Measurements from ENCODE around the gene NCOA6.
"Not testable (repeated sequence)": the region's sequence is repeated elsewhere in the genome, so short reads cannot be mapped to it uniquely, and the experiment has no call there.

The NCOA6 gene

GRCh38 chr20:34744847-34745246 is 80.6 kb downstream of the NCOA6 start:
- peaks cover 60 to 70% of the 10 kb centered on the region in 2 donors for H3K36me3 ChIP-seq (ENCODE audit: control insufficient read depth in 1 of 2, insufficient read depth in 2 of 2, low read length in 2 of 2)
- no peak overlapping the region for H3K27ac ChIP-seq (ENCODE audit: low read length)

DNA sequence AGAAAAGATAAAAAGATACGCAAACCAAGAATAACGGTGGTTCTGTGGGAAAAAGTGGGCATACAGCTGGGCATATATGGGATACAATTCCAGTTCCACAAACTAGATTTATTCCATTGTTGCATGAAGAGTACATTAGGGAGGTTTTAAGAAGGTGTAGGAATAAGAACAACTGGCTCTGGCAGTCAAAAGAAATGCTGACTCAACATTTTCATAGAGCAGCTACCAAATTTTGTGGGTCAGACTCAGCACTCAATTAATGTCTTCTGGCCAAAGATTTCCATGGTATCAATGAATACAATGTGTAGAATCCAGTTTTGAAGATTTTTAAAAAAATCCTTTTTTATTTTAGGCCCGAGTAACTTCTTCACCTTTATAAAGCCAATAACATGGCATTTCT is 81.1 kb downstream of the NCOA6 start:
- no peak overlapping the region for H3K4me3 ChIP-seq (ENCODE audit: low read depth in 1 of 2, low read length in 2 of 2)
- no peaks in the 10 kb centered on the region for H3K27me3 ChIP-seq (ENCODE audit: low read depth, low read length)
- H3K27ac ChIP-seq (ENCODE audit: low read length), result no peak overlapping the region
- no peaks in the 10 kb centered on the region for H3K9me3 ChIP-seq (ENCODE audit: control insufficient read depth in 1 of 2, low read length in 2 of 2)
- peaks cover 58 to 70% of the 10 kb centered on the region in 2 donors for H3K36me3 ChIP-seq (ENCODE audit: control insufficient read depth in 1 of 2, insufficient read depth in 2 of 2, low read length in 2 of 2)
- no peaks in the 10 kb centered on the region for H3K4me1 ChIP-seq (ENCODE audit: control insufficient read depth in 1 of 2, insufficient read depth in 2 of 2, low read length in 2 of 2)

More at GRCh38 chr20:34744847-34745246, 80.6 kb downstream of the NCOA6 start:
- H3K4me1 ChIP-seq (ENCODE audit: control insufficient read depth in 1 of 2, insufficient read depth in 2 of 2, low read length in 2 of 2), result no peaks in the 10 kb centered on the region
- no peaks in the 10 kb centered on the region for H3K27me3 ChIP-seq (ENCODE audit: low read depth, low read length)
- no peak overlapping the region for H3K4me3 ChIP-seq (ENCODE audit: low read depth in 1 of 2, low read length in 2 of 2)
- H3K9me3 ChIP-seq (ENCODE audit: control insufficient read depth in 1 of 2, low read length in 2 of 2), result no peaks in the 10 kb centered on the region

- peaks cover 57 to 71% of the 10 kb centered on the region in 2 donors for H3K36me3 ChIP-seq (ENCODE audit: control insufficient read depth in 1 of 2, insufficient read depth in 2 of 2, low read length in 2 of 2)
- H3K4me3 ChIP-seq (ENCODE audit: low read depth in 1 of 2, low read length in 2 of 2), result no peak overlapping the region
- no peak overlapping the region for H3K27ac ChIP-seq (ENCODE audit: low read length)
- no peaks in the 10 kb centered on the region for H3K4me1 ChIP-seq (ENCODE audit: control insufficient read depth in 1 of 2, insufficient read depth in 2 of 2, low read length in 2 of 2)
- no peaks in the 10 kb centered on the region for H3K27me3 ChIP-seq (ENCODE audit: low read depth, low read length)
- no peaks in the 10 kb centered on the region for H3K9me3 ChIP-seq (ENCODE audit: control insufficient read depth in 1 of 2, low read length in 2 of 2)
Measured at GRCh38 chr20:34743039-34743438, 82.4 kb downstream of the NCOA6 start.

DNA sequence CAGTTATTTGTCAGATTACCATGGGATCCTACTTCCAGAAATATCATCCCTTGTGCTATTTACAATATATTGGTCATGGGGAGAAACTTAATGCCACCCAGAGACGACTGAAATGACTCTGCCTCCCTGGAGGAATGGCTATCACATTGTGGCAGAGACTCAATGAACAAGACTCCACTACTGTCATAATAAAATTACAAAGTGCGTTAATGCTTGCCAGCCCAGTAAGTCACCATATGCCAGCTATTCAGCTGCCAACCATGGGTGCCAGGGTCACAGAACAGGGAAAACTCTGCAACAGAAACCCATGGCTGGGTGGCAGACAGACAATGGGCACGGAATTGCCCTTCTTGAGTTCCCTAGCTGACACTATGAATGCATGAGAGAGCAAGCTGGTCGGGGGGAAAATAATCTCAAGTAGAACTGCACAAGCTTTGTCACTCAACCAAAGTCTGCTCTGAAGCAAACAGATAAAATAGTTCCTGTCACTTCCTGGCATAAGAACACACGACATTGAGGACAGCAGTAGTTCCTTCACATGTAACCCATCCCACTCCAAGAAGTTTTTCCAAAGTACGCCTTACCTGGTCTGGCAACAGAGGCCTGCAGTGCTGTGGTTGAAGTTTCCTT is 89.2 kb downstream of the NCOA6 start:
- no peak overlapping the region for H3K27ac ChIP-seq (ENCODE audit: low read length)
- no peak overlapping the region for H3K4me3 ChIP-seq (ENCODE audit: low read depth in 1 of 2, low read length in 2 of 2)
- H3K36me3 ChIP-seq (ENCODE audit: control insufficient read depth in 1 of 2, insufficient read depth in 2 of 2, low read length in 2 of 2), result peaks cover 28 to 41% of the 10 kb centered on the region in 2 donors
- H3K4me1 ChIP-seq (ENCODE audit: control insufficient read depth in 1 of 2, insufficient read depth in 2 of 2, low read length in 2 of 2), result peaks cover 0 to 9% of the 10 kb centered on the region in 2 donors
- no peaks in the 10 kb centered on the region for H3K27me3 ChIP-seq (ENCODE audit: low read depth, low read length)
- H3K9me3 ChIP-seq (ENCODE audit: control insufficient read depth in 1 of 2, low read length in 2 of 2), result no peaks in the 10 kb centered on the region

- H3K4me3 ChIP-seq (ENCODE audit: low read depth in 1 of 2, low read length in 2 of 2), result no peak overlapping the region
- H3K9me3 ChIP-seq (ENCODE audit: control insufficient read depth in 1 of 2, low read length in 2 of 2), result no peaks in the 10 kb centered on the region
- H3K27me3 ChIP-seq (ENCODE audit: low read depth, low read length), result no peaks in the 10 kb centered on the region
- H3K27ac ChIP-seq (ENCODE audit: low read length), result no peak overlapping the region
- H3K36me3 ChIP-seq (ENCODE audit: control insufficient read depth in 1 of 2, insufficient read depth in 2 of 2, low read length in 2 of 2), result peaks cover 10 to 18% of the 10 kb centered on the region in 2 donors
- H3K4me1 ChIP-seq (ENCODE audit: control insufficient read depth in 1 of 2, insufficient read depth in 2 of 2, low read length in 2 of 2), result peaks cover 0 to 9% of the 10 kb centered on the region in 2 donors
Measured at GRCh38 chr20:34732523-34732922, 92.9 kb downstream of the NCOA6 start.

DNA sequence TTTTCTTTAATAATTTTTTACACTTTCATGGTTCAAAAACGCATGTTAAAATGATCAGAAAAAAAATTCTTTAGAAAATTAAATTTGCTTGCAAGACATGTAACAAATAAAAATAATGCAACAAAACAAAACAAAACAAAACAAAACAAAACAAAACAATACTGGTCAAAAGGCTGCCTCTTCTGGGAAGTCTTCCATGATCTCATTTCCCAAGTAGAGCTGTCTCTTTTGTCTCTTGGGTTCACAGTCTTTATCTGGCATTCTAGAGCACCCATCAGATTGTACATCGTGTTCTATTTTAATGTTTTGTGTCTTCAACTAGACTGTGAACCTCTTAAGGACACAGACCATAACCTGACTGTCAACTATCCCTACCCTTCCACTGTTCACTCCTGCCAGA is 96.0 kb downstream of the NCOA6 start:
- Histone ChIP-seq H3K4me1 (ENCODE audit: control insufficient read depth in 1 of 2, insufficient read depth in 2 of 2, low read length in 2 of 2) (peaks cover 0 to 9% of the 10 kb centered on the region in 2 donors), H3K27ac (ENCODE audit: low read length) (no peak overlapping the region), H3K36me3 (ENCODE audit: control insufficient read depth in 1 of 2, insufficient read depth in 2 of 2, low read length in 2 of 2) (peaks cover 19 to 43% of the 10 kb centered on the region in 2 donors), H3K4me3 (ENCODE audit: low read depth in 1 of 2, low read length in 2 of 2) (no peak overlapping the region), H3K9me3 (ENCODE audit: control insufficient read depth in 1 of 2, low read length in 2 of 2) (no peaks in the 10 kb centered on the region), H3K27me3 (ENCODE audit: low read depth, low read length) (no peaks in the 10 kb centered on the region)

GRCh38 chr20:34724172-34724571 is 101.3 kb downstream of the NCOA6 start:
- no peaks in the 10 kb centered on the region for H3K27me3 ChIP-seq (ENCODE audit: low read depth, low read length)
- no peak overlapping the region for H3K27ac ChIP-seq (ENCODE audit: low read length)
- H3K36me3 ChIP-seq (ENCODE audit: control insufficient read depth in 1 of 2, insufficient read depth in 2 of 2, low read length in 2 of 2), result peaks cover 34 to 43% of the 10 kb centered on the region in 2 donors
- no peak overlapping the region for H3K4me3 ChIP-seq (ENCODE audit: low read depth in 1 of 2, low read length in 2 of 2)
- H3K4me1 ChIP-seq (ENCODE audit: control insufficient read depth in 1 of 2, insufficient read depth in 2 of 2, low read length in 2 of 2), result peaks cover 0 to 9% of the 10 kb centered on the region in 2 donors
- no peaks in the 10 kb centered on the region for H3K9me3 ChIP-seq (ENCODE audit: control insufficient read depth in 1 of 2, low read length in 2 of 2)

- peaks cover 37 to 43% of the 10 kb centered on the region in 2 donors for H3K36me3 ChIP-seq (ENCODE audit: control insufficient read depth in 1 of 2, insufficient read depth in 2 of 2, low read length in 2 of 2)
- not testable (repeated sequence) for H3K4me1 ChIP-seq (ENCODE audit: control insufficient read depth in 1 of 2, insufficient read depth in 2 of 2, low read length in 2 of 2); H3K27ac ChIP-seq (ENCODE audit: low read length); H3K9me3 ChIP-seq (ENCODE audit: control insufficient read depth in 1 of 2, low read length in 2 of 2); H3K27me3 ChIP-seq (ENCODE audit: low read depth, low read length); H3K4me3 ChIP-seq (ENCODE audit: low read depth in 1 of 2, low read length in 2 of 2)
Measured at GRCh38 chr20:34722560-34722959, 102.9 kb downstream of the NCOA6 start.

DNA sequence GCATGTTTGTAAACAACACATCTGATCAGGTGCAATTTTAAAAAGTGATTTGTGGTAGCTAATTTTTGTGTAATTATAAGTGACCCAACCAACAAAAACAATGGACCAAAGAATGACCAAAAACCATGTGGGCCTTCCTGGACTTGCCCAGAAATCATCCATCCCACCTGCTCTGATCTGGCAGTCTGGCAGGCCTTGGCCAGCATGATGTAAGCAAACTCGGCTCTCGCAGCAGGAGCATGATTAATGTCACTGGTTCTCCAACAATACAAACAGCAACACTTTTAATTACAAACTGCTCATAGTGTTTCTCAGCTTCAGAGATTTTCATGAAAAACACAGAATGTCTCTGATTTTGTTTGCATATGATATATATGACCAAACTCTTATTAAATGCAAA is 105.2 kb downstream of the NCOA6 start:
- H3K27ac ChIP-seq (ENCODE audit: low read length), result no peak overlapping the region
- peaks cover 25% of the 10 kb centered on the region in 2 donors for H3K36me3 ChIP-seq (ENCODE audit: control insufficient read depth in 1 of 2, insufficient read depth in 2 of 2, low read length in 2 of 2)
- no peak overlapping the region for H3K4me3 ChIP-seq (ENCODE audit: low read depth in 1 of 2, low read length in 2 of 2)
- H3K27me3 ChIP-seq (ENCODE audit: low read depth, low read length), result no peaks in the 10 kb centered on the region
- peaks cover 0 to 9% of the 10 kb centered on the region in 2 donors for H3K4me1 ChIP-seq (ENCODE audit: control insufficient read depth in 1 of 2, insufficient read depth in 2 of 2, low read length in 2 of 2)
- H3K9me3 ChIP-seq (ENCODE audit: control insufficient read depth in 1 of 2, low read length in 2 of 2), result no peaks in the 10 kb centered on the region

DNA sequence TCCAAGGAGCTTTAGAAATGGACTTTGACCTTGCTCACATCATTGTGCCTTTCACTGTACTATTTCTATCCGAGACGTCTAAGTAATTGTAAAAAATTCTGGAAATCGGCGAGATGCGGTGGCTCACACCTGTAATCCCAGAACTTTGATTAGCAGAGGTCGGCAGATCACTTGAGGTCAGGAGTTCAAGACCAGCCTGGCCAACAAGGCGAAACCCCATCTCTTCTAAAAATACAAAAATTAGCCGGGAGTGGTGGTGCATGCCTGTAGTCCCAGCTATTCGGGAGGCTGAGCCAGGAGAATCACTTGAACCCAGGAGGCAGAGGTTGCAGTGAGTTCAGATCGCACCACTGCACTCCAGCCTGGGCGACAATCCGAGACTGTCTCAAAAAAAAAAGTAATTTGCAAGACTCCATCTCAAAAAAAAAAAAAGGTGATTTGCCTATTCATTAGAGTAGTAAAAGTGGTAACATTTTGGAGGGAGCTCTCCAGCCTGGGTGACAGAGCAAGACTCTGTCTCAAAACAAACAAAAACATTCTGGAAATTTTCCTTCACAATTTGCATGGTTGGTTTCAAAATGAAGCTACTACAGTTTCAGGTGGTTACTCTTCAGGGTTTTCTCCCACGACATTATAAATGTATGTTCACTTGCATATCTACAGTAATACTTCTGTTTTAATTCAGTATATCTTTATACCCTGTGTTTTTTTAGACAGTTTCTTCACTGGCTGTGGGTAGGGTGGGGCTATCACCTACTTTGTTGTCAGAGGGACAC is 106.0 kb downstream of the NCOA6 start:
- H3K27me3 ChIP-seq (ENCODE audit: low read depth, low read length); H3K9me3 ChIP-seq (ENCODE audit: control insufficient read depth in 1 of 2, low read length in 2 of 2); H3K4me3 ChIP-seq (ENCODE audit: low read depth in 1 of 2, low read length in 2 of 2); H3K4me1 ChIP-seq (ENCODE audit: control insufficient read depth in 1 of 2, insufficient read depth in 2 of 2, low read length in 2 of 2); H3K27ac ChIP-seq (ENCODE audit: low read length): not testable (repeated sequence)
- peaks cover 23 to 26% of the 10 kb centered on the region in 2 donors for H3K36me3 ChIP-seq (ENCODE audit: control insufficient read depth in 1 of 2, insufficient read depth in 2 of 2, low read length in 2 of 2)

- Histone ChIP-seq H3K36me3 (ENCODE audit: control insufficient read depth in 1 of 2, insufficient read depth in 2 of 2, low read length in 2 of 2) (peaks cover 20 to 30% of the 10 kb centered on the region in 2 donors), H3K9me3 (ENCODE audit: control insufficient read depth in 1 of 2, low read length in 2 of 2) (no peaks in the 10 kb centered on the region)
Measured at GRCh38 chr20:34717230-34718095, 108.0 kb downstream of the NCOA6 start.

More at GRCh38 chr20:34717230-34718095, 108.0 kb downstream of the NCOA6 start:
- Histone ChIP-seq H3K4me3 (ENCODE audit: low read depth in 1 of 2, low read length in 2 of 2) (no peak overlapping the region), H3K27ac (ENCODE audit: low read length) (no peak overlapping the region), H3K4me1 (ENCODE audit: control insufficient read depth in 1 of 2, insufficient read depth in 2 of 2, low read length in 2 of 2) (peaks cover 0 to 12% of the 10 kb centered on the region in 2 donors), H3K27me3 (ENCODE audit: low read depth, low read length) (no peaks in the 10 kb centered on the region)

All from muscle layer of duodenum (tissue), 2 donors.